Measurements from ENCODE around the gene MYL11.

GRCh38 chr16:30379158-30379783 is 4.7 kb downstream of the MYL11 start:
- TF ChIP-seq CTCF (IDR thresholded peaks at IDR 0.05 in 2 of 3, conservative IDR thresholded peaks at IDR 0.05 in 1 of 3; ENCODE audit: borderline replicate concordance in 1 of 3, insufficient read depth in 1 of 3, low read depth in 2 of 3, low read length in 2 of 3) (no peak; a peak in 1 of 6 replicates), TCF7L2 (IDR thresholded peaks at IDR 0.05; ENCODE audit: borderline replicate concordance, extremely low read depth, insufficient read depth, insufficient read length) (no peak), YY1 (IDR thresholded peaks at IDR 0.05; ENCODE audit: extremely low read depth, insufficient replicate concordance, low read depth, low read length) (no peak), FOSL1 (IDR thresholded peaks at IDR 0.05; ENCODE audit: low read depth) (no peak), CEBPB (IDR thresholded peaks at IDR 0.05; ENCODE audit: low read depth) (no peak), POLR2A (IDR thresholded peaks at IDR 0.05; ENCODE audit: borderline replicate concordance, extremely low read depth, insufficient read depth, insufficient read length) (no peak), ATF3 (IDR thresholded peaks at IDR 0.05) (no peak), EZH2 (IDR thresholded peaks at IDR 0.05) (no peak), REST (IDR thresholded peaks at IDR 0.05; ENCODE audit: low read depth) (no peak)
